Measurements from ENCODE around the gene PRICKLE4.

- TF ChIP-seq CTCF (IDR thresholded peaks at IDR 0.05; ENCODE audit: insufficient read depth, low read depth, low read length) (no peak), EZH2 (IDR thresholded peaks at IDR 0.05; ENCODE audit: insufficient read depth, low read length) (no peak)
Observed at GRCh38 chr6:41774841-41775240, 5.7 kb upstream of the PRICKLE4 start.

Data from astrocyte (in vitro differentiated cells and primary cell).